Esophagus mucosa (tissue), 1 donor: ENCODE data around the gene MBOAT2. TPM values are rescaled to one million over a fixed set of nuclear protein-coding genes. Genes with fewer than 3 reads are reported as not detected.
A peak's percentile ranks its signal among the peaks of the same experiment; 100 is the strongest.

Experiments used
- ATAC-seq: fragments of 200-7000 bp; cut with Tn5 transposase; one replicate; pipeline ENCODE4 v1.9.1; 2020
- total RNA-seq: library from RNA; stranded (reverse); gene quantifications from one replicate; pipeline ENCODE4 v1.2.4, GENCODE V29; 2023
- donor health status: DM: yes; HTN: yes; CAD: no.

The MBOAT2 gene
- total RNA-seq, 1 donor from 2014 or later: 108 TPM

- ATAC-seq: peak; percentile 67
These were observed 184.3 kb downstream of the MBOAT2 start for GRCh38 chr2:8819194-8819593.

- ATAC-seq: no peak
These were observed 186.3 kb downstream of the MBOAT2 start for GRCh38 chr2:8817221-8817620.

- no peak for ATAC-seq
These were observed 196.4 kb downstream of the MBOAT2 start for GRCh38 chr2:8806885-8807704.

GRCh38 chr2:8805278-8806210 is 197.9 kb downstream of the MBOAT2 start:
- ATAC-seq: no peak

GRCh38 chr2:8803658-8804379 is 199.7 kb downstream of the MBOAT2 start:
- ATAC-seq: peak; percentile 98

- no peak for ATAC-seq
These were observed 200.7 kb downstream of the MBOAT2 start for GRCh38 chr2:8802741-8803140.

Other genes with a start within 250 kb of the MBOAT2 start
- 22.6 TPM for gene KIDINS220, start 166.1 kb downstream of the MBOAT2 start, total RNA-seq
- gene ASAP2, start 203.1 kb upstream of the MBOAT2 start, total RNA-seq: 6.4 TPM